Stimulated activated CD8-positive, alpha-beta memory T cell treated with anti-CD3 and anti-CD28 coated beads, Interleukin-12 subunit alpha, Interleukin-12 subunit beta, amount 100 ng/mL, for 24 hours (primary cell): ENCODE results near the gene ANKRD39.

Source experiments
- DNase-seq: peaks from one replicate; pipeline ENCODE4 v3.0.0-alpha.2; 2020; ENCODE audit errors: extremely low read depth

The ANKRD39 gene

DNA sequence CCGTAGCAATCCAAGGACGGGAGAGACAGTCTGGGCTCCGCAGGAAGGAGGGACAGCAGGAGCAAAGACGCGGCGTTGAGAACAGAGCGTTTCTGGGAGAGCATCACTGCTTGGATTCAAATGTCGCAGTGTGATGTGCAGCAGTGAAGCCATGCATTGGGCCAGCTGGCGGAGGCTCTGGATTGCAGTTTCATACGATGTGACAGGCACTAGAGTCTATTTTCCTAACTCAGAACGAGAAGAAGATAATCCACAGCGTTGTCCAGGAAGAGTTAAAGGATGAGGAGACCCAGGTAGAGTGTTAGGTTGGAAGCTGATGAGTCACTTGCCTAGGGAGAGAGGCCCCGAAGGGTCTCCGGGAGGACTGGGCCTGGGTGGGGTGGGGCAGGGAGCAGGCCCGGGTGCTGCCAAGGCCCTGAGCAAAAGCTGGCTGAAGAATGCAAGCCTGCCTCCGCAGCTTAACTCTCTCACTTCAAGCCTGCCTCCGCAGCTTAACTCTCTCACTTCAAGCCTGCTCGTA lies 29.7 kb upstream of the ANKRD39 start:
- no peak for DNase-seq

DNA sequence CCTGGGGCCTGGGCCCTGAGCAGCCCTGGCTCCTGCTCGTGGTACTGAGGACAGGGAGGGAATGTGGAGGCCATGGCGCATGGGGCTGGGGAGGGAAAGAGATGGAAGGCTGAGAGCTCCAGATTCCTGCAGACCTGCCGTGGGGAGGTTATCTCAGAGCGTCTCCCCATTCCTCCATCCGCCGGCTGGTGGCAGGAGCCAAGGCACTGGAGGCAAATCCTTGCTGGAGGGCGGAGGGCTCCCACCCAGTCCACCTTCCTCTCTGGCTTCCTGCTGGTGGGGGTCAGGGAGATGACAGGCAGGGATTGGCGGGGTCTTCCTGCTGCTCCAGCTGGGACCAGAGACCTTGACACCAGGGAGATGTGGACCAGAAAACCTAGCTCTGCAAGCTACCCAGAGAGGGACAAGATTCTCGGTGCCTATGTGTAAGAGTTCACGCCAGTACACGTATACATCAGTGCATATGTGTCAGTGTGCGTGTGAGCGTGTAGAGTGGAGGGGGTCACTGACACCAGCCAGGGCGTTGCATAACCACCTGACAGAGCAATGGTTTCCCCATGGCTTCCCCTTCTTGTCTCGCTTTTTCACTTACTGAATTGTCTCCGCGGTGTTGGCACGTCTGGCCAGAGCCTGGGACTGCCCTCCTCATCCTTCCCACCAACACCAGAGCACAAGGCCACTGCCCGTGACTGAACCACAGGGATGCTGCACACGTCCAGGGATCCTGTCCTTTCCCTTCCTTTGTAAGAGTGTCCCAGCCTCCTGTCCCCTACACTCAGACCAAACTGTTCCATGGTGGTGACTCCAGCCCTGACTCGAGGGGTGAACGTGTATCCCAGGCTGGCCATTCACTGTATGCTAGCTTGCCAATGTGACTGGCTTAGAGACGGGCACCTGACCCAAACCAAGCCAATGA lies 27.9 kb upstream of the ANKRD39 start:
- no peak for DNase-seq

DNA sequence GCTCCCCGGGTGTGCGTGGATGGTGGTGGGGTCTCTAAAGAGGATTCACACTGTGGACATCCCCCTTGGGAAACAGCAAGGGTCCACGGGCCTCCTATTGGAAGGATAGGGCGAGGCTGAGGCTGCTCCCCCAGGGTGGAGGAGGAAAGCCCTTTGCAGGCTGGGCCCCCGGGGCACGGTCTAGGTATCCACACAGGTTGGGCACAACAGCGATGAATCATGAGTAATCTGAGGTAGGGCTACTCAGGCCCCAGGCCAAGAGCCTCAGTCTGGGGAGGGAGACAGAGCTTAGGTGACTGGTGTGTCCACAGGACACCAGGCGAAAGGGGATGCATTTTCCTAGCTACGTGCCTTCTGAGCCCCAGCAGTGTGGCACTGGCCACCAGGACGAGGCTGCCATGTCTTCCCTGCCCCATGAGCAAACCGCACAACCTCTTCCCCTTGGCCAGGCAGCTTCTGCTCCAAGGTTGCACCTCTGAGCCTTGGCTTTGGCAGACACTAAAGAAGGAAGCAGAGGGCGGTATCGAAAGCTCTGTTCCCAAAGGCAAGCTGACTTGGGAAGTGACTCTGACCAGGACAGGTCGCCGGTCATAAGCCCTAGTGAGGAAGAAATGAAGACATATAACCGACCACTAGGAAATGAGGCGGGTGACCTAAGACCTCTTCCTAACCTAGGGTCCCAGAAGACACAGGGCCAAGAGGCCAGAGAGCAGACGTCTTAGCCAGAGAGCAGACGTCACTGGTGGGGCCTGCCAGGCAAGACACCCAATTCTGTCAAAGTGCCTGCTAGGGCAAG lies 26.7 kb upstream of the ANKRD39 start:
- DNase-seq: no peak

DNA sequence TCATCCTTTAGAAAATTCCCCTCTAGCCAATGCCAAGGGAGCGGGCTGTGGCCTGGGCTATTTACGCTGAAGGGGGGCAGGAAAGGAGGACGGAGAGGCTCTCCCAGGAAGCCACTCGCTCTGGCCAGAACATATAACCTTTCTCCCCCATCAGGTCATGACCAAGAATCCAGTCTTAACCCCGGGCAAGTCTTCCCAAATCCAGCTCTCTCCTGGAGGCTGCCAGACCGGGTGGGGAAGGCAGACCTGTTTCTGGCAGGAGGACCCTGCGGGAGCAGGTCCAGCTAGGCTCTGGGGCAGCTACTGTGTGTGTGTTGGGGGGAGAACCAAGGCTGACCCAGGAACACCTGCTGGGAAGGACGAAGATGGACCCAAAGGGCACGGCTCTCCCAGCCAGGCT lies 25.5 kb upstream of the ANKRD39 start:
- DNase-seq: no peak

DNA sequence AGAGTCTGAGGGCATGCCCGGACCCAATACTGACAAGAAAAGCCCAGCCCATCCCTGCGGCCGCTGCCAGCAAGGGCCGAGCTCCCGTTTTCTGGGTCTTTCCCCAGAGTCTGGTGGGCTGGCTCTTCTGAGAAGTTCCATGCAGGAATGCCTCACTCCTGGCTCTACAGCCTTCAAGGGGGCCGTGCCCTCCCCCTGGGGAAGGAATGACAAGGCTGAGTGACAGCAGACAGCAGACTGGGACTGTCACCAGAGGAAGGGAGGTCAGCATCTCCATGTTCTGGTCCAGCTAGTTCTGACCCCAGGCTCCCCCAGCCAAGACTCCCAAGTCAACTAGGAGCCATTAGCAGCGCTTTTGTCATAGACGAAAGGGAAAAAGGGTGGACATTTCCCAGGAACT lies 25.1 kb upstream of the ANKRD39 start:
- no peak for DNase-seq

DNA sequence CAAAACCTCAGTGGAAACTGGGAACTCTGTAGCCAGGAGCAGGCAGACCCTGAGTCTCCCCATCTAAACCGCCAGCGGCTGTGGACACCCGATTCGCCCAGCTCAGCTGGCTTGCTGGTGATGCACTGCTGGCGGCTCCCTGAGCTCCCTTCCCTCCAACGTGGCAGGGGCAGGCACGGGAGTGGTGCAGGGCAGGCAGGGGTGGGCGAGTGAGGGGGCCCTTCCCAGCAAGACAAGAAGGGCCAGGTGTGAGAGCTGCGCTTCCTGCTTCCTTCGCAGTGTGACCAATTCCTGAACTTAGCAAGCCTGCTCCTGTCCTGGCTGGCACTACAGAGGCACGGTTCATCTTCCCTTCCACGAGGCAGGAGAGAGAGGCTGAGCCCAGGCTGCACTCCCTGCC lies 24.4 kb upstream of the ANKRD39 start:
- DNase-seq: no peak

DNA sequence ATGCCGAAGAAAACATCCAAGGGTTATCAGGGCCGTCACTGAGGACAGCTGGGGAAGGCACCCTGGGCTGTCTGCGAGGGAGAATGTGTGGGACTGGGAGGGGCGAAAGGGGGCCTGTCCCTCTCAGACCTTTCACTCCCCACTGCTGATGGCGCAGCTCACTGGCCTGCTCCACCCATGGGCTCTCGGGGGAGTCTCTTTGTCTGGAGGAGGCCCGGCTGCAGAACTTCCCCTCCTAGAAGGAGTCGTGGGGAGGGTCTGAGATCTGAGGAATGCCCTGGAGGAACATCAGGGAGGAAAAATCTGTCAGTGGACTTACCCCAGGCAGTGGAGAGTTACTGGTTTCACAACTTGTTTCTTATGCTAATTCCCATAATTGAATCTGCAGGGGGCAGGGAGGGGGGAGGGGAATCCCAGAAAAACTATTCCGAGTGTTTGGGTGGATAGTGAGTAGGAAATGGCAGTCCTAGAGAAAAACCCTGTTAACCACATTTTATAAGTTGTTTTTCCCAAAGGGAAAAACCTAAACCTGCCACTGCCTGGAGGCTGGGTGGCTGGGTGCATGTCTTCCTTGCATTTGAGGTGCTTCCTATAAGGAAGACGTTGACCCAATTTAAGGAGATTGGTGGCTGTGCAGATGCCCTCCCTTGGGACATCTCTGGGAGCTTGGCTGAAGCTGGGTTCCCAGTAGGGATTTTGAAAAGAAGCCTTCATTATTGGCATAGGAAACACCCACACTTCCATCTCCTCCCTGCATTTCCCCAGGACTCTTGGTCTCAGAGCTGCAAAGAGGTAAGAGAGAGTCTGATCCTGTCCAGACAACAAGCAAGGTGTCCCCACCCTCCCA lies 23.8 kb upstream of the ANKRD39 start:
- no peak for DNase-seq

DNA sequence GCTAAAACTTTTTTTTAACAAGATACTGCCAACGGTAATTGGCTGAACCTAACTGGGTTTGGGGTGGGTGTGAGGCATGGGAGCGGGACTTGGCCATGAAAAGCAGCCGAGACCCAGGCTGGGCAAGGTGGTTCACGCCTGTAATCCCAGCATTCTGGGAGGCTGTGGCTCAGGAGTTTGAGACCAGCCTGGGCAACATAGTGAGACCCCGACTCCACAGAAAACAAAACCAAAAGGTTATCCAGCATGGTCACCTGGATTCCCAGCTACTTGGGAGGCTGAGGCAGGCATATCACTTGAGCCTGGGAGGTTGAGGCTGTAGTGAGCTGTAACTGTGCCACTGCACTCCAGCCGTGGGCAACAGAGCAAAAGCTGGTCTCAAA lies 23.1 kb upstream of the ANKRD39 start:
- no peak for DNase-seq

DNA sequence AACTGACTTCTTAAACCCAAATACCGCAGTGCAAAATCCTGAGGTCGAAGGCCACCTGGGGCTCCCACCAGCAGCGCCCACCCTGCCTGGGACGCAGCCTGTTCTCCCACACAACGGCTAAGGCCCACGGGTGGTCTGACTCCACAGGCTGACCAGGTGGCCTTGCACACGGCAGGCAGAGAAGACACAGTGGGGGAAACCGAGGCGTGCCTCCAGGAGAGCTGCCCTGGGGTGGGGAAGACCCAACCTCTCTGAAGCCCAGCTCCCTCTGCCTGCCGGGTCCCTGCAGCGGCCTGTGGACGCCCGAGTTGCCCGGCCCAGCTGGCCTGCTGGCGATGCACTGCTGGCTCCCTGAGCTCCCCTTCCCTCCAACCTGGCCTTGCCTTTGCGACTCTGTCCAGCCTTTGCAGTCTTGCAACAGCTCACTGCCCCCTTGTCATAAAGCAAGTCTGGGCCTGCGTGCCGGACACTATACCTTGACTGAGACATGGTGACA lies 21.8 kb upstream of the ANKRD39 start:
- DNase-seq: no peak

DNA sequence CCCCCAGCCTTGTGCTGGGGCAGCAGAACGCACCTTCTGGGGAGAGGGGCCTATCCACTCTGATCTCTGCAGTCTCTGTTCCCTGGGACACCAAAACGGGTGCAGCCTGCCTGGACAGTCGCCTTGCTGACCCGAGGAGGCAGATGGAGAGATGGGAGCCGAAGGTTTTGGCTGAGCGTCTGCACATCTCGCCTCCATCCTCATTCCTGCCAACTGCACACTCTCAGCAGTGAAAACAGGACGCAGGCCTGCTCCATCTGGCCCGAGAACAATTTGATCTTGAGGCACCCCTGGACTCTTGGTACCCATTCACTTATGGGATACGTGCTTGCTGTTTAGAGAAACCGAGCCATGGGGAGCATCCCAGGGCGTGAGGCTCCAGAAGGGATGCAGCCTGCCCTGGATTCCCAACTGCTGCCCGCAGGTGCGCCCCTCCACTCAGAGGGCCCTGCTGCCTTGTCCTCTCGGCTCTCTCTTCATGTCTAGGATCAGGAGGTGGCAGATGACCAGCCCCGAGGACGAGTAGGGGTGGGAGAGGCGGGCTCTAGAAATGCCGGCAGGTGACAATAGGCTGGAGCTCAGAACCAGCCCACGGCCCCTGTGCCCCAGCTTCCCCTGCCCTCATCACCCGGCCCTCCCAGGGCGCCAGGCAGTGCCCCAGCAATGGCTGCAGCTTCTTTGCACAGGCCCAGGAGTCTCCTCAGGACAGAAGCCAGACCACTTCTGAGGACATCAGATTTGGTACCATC lies 21.2 kb upstream of the ANKRD39 start:
- DNase-seq: no peak

DNA sequence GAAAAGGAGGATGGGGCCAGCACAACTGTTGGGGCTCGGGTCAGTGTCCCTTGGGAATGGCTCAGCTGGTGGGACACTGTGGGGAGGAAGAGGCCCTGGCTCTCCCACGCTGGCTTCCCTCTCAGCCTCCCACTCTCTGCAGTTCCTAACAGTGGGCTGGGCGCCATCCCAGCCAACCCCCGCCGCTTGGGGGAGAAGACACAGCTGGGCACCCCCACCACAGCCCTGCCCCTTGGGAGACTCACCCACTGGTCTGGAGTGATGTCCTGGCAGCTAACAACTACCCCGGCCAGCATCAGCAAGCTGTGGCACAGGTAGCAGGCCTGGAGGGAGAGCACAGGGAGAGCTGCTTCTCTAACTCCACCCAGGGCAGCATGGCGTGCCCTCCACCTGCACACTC lies 20.4 kb upstream of the ANKRD39 start:
- no peak for DNase-seq

DNA sequence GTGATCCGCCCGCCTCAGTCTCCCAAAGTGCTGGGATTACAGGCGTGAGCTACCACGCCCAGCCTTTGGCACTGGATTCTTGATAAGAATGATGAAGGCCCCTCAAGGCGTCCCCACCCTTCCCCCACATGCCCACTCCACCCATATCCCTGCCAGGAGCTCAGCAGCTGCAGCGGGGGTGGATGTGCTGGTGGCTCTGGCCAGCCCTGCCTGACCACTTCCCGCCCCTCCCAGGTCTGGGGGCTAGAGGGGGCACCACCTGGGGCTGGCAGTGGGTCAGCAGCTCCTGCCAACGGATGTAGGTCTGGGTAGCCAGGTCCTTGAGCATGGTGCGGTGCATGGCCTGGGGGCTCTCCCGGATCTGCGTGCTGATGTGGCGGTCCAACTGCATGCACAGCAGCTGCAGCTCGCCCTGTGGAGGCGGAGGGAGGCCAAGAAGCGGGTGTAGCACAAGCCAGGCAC lies 19.8 kb upstream of the ANKRD39 start:
- DNase-seq: no peak

DNA sequence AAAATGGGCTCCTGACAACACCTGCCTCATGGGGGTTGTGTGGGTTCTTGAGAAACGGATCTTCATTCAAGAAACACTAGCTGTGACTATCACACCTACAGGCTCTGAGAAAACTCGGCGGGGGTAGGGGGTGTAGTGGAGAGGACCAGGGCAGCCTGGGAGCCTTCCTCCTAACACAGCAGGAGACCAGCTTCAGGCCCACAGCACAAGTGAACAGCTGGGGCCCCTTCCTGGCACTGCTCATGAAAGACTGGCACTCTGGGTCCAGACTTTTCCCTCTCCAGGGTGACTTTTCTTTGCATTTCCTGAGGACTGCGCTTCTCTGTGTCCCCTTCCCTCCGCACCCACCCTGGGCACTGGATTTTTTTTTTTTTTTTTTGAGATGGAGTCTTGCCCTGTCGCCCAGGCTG lies 19.2 kb upstream of the ANKRD39 start:
- DNase-seq: no peak

DNA sequence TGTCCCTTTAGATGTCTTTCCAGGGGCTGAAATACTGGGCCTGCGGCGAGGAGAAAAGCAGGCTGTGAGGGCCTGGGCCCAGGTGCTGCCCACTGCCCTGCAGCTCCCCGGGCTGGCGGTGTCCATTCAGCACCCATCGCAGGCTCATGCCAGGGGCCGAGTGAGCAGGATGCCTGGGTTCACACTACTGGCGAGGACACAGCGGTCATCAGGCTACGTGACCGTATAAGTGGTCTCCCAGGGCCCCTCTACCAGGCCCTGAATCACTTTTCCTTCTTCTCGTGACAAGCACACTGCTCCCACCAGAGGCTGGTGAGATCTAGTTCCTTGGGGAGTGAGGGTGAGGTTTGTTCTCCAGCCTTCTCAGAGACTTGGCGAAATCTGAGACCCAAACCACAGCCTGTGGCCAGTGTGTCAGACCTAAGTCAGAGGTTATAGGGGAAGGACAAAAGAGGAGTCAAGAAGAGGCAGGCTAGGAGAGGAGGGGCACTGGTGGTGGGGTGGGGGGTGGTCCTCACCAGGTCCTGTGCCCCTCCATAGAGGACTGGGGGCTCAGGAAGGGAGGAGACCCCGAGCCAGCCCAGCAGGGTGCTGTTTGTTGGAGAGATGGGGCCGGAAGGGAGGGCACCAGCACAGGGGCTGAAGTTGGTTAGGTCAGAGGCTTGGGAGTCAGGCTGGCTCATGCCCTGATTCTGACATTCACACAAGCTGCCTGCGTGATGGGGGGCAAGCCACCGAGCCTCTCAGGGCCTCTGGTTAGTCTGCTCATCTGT lies 18.6 kb upstream of the ANKRD39 start:
- DNase-seq: no peak

DNA sequence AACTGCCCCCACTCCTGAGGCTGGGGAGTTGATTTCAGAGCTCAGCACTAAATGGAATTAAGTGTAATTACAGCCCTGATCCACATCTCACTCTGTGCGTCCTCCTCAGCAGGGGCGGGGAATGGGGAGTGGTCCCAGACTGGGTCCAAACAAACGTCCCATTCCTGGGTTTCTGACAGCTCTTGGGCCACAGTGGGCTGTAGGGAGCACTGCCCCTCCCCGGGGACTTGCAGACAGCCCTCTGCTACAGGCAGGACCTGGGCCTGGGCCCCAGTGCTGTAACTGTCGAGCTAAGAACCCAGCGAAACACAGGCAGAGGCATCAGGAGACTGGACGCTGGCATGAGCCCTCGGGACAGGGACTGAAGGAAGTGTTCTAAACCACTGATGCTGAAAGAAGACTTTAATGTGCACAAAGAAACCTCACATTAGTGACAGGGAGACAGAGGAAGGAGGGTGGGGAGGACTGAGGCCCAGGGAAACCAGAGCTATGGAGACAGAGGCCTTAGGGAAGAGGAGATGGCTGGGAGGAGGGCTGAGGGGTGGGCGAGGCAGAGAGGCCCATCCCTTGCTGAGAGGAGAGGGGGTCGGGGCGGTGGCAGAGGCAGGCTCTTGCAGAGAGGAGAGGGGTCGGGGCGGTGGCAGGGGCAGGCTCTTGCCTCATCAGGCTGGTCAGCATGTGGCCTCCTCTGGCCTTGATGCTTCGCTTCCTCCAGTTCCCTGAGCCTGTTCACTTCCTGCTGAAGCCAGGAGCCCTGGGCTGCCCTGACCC lies 17.9 kb upstream of the ANKRD39 start:
- DNase-seq: no peak

DNA sequence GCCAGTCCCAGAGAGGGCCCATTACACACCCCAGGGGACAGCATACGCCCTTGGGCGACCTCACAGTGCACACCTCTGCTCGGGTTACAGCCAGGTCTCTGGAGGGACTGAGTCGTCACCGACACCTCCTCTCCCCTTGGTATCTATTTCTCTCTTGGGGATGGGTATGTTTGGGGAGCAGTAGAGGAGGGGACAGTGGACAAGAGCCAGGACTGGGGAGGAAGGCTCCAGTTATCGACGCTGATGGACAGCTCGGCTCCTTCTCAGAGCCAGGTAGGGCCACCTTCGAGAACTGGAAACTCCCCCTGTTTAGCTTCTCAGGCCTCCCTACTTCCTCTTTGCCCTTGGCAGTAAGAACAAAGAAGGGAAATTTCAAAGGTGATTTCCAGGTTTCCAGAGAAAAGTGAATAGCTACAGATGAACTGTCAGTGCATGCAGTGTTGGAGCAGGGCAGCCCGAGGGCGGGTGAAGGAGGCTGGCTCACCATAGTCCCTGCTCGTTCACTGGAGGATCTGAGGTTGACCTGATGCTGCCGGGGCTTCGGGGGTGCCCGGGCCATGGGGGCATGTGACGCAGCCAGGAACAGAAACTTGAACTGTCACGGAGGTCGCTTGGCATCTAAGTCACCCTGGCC lies 16.5 kb upstream of the ANKRD39 start:
- no peak for DNase-seq

DNA sequence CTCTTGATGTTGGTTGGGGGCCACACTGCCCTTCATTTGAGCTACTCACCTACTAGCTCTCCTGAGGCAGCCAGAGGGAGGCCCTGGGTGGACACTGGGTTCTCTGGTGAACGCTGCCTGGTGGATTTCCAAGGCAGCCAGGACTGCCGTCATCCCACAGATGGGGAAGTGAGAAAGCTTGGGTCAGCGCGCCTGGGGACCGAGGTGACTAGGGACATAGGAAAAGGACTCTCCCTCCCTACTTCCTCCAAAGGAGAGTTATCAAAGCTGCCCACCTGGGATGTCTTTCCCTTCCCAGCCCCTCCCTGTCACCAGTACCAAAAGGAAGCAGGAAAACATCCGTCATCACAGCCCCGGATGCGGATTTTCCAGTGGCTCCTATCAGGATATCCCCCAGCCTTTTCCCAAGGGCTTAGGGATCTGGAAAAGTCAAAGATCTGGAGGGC lies 15.9 kb upstream of the ANKRD39 start:
- no peak for DNase-seq

DNA sequence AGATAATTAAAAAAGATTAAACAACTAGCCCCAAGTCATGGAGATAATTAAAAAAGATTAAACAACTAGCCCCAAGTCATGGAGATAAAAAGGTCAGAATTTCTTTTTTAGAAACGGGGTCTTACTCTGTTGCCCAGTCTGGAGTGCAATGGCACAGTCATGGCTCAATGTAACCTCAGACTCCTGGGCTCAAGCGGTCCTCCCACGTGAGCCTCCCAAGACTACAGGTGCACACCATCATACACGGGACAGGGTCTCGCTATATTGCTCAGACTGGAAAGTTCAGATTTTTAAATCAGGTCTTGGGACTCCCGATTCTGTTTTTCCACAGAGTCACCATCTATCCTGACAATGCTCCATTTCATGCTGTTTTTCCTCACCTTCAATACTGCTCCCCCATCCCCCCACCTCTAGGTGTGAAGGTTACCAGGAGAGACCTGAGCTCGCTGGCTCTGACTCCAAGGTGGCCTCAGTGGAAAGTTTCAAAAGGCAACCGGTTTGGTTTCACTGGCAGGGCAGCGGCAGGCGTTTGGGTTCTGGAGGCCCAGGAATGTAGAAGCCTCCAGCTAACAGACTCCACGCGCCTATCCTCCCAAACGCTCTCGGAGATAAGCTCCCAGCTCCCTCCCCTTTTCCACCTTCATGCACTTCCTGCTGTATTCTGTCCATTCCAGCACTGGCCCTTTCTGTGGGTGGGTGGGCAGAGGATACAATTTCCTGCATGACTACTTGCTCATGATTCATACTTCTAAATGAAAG lies 15.0 kb upstream of the ANKRD39 start:
- no peak for DNase-seq
